ENCODE results near the gene STKLD1. TPM values are rescaled to one million over a fixed set of nuclear protein-coding genes. Genes with fewer than 3 reads are reported as not detected.
"Not testable (repeated sequence)": the region's sequence is repeated elsewhere in the genome, so short reads cannot be mapped to it uniquely, and the experiment has no call there.

The STKLD1 gene
- total and polyA plus RNA-seq, 4 donors, result 1.2 to 7.5 (median 3.0) TPM

DNA sequence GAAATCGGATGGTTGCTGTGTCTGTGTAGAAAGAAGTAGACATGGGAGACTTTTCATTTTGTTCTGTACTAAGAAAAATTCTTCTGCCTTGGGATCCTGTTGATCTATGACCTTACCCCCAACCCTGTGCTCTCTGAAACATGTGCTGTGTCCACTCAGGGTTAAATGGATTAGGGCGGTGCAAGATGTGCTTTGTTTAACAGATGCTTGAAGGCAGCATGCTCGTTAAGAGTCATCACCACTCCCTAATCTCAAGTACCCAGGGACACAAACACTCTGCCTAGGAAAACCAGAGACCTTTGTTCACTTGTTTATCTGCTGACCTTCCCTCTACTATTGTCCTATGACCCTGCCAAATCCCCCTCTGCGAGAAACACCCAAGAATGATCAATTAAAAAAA is 15.3 kb downstream of the STKLD1 start:
- not testable (repeated sequence) for H3K4me3 ChIP-seq (ENCODE audit: low read depth, low read length); H3K27me3 ChIP-seq (ENCODE audit: control insufficient read depth, insufficient read depth, low read length); H3K36me3 ChIP-seq (ENCODE audit: control insufficient read depth, insufficient read depth, low read length); H3K4me1 ChIP-seq (ENCODE audit: control insufficient read depth, insufficient read depth, low read length); DNase-seq (ENCODE audit: low read depth in 4 of 6, low spot score in 6 of 6); H3K27ac ChIP-seq (ENCODE audit: low read depth, low read length); H3K9me3 ChIP-seq (ENCODE audit: control insufficient read depth, insufficient read depth, low read length)
- WGBS (ENCODE audit: insufficient coverage), result no CpG with 5 or more reads among the region's 4 CpGs

- not testable (repeated sequence) for H3K27ac ChIP-seq (ENCODE audit: low read depth, low read length); H3K9me3 ChIP-seq (ENCODE audit: control insufficient read depth, insufficient read depth, low read length); H3K27me3 ChIP-seq (ENCODE audit: control insufficient read depth, insufficient read depth, low read length); H3K4me1 ChIP-seq (ENCODE audit: control insufficient read depth, insufficient read depth, low read length); H3K36me3 ChIP-seq (ENCODE audit: control insufficient read depth, insufficient read depth, low read length); H3K4me3 ChIP-seq (ENCODE audit: low read depth, low read length); DNase-seq (ENCODE audit: low read depth in 4 of 6, low spot score in 6 of 6)
- 92% methylated on average over 2 of the region's 3 CpGs for WGBS (ENCODE audit: insufficient coverage)
Measured at GRCh38 chr9:133392308-133392707, 16.1 kb downstream of the STKLD1 start.

DNA sequence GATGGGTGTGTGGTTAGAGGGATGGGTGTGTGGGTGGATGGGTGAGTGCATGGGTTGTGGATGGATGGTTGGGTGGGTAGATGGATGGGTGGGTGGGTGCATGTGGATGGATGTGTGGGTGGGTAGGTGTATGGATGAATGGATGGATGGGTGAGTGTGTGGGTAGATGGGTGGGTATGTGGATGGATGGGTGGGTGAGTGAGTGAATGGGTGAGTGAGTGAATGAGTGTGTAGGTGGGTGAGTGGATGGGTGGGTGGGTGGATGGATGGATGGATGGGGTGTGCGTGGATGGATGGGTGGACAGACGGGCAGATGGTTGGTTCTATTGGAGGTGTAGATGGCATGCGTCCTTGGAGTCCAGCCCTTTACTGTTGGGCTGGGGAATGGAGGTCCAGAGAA is 17.2 kb downstream of the STKLD1 start:
- Histone ChIP-seq H3K36me3 (ENCODE audit: control insufficient read depth, insufficient read depth, low read length) (no peaks in the 10 kb centered on the region), H3K27me3 (ENCODE audit: control insufficient read depth, insufficient read depth, low read length) (no peaks in the 10 kb centered on the region), H3K27ac (ENCODE audit: low read depth, low read length) (no peak overlapping the region), H3K9me3 (ENCODE audit: control insufficient read depth, insufficient read depth, low read length) (no peaks in the 10 kb centered on the region), H3K4me1 (ENCODE audit: control insufficient read depth, insufficient read depth, low read length) (no peaks in the 10 kb centered on the region), H3K4me3 (ENCODE audit: low read depth, low read length) (no peak overlapping the region)
- DNase-seq (ENCODE audit: low read depth in 4 of 6, low spot score in 6 of 6), result no peak
- WGBS (ENCODE audit: insufficient coverage), result 97% methylated on average over 3 of the region's 3 CpGs

DNA sequence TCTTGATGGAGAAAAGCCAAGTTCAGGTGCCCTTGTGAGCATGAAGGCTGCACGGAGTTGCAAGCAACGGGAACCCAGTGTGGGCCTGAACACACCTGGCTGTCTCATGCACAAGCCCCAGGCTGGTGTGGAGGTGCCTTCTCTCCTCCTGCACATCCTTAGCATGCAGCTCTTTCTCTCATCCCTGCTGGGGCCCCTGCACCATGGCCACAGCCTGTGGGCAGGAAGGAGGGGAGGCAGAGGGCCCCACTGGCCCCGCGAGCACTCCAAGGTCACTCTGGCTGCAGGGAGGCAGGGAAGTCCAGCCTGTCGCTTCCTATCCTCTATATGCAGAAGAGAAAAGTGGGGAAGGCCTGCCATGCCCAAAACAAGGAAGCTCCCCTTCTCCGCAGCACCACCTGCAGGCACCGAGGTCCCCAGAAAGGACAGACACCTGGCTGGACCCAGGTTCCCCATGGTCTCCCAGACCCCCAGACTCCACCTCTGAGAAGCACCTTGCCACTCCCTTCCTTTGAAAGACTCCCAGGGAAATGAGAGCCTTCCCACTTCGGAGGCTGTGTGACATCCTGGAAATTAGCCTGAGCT is 18.6 kb downstream of the STKLD1 start:
- no peak for DNase-seq (ENCODE audit: low read depth in 4 of 6, low spot score in 6 of 6)

DNA sequence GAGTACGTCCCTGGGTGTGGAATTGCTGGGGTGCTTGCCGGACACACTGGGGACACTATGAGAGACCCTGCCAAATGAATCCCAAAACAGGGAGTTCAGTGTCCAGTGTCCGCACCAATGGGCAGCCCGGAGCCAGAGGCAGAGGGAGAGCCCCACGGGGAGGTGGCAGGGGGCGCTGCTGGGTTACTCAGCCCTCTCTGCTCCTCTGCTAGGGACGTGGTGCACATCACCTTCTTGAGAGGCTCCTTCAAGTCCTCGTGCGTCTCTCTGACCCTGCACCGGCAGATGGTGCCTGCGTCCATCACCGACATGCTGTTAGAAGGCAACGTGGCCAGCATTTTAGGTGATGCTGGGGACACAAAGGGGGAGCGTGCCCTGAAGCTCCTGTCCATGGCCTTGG is 20.8 kb downstream of the STKLD1 start:
- peaks cover 18% of the 10 kb centered on the region for H3K36me3 ChIP-seq (ENCODE audit: control insufficient read depth, insufficient read depth, low read length)
- no peak for DNase-seq (ENCODE audit: low read depth in 4 of 6, low spot score in 6 of 6)
- H3K27me3 ChIP-seq (ENCODE audit: control insufficient read depth, insufficient read depth, low read length), result no peaks in the 10 kb centered on the region
- H3K9me3 ChIP-seq (ENCODE audit: control insufficient read depth, insufficient read depth, low read length), result no peaks in the 10 kb centered on the region
- WGBS (ENCODE audit: insufficient coverage), result 23% methylated on average over 14 of the region's 14 CpGs
- no peaks in the 10 kb centered on the region for H3K4me1 ChIP-seq (ENCODE audit: control insufficient read depth, insufficient read depth, low read length)
- no peak overlapping the region for H3K27ac ChIP-seq (ENCODE audit: low read depth, low read length)
- H3K4me3 ChIP-seq (ENCODE audit: low read depth, low read length), result no peak overlapping the region

More for the DNA sequence above, 18.6 kb downstream of the STKLD1 start:
- Histone ChIP-seq H3K4me3 (ENCODE audit: low read depth, low read length) (no peak overlapping the region), H3K4me1 (ENCODE audit: control insufficient read depth, insufficient read depth, low read length) (no peaks in the 10 kb centered on the region), H3K9me3 (ENCODE audit: control insufficient read depth, insufficient read depth, low read length) (no peaks in the 10 kb centered on the region), H3K27me3 (ENCODE audit: control insufficient read depth, insufficient read depth, low read length) (no peaks in the 10 kb centered on the region), H3K36me3 (ENCODE audit: control insufficient read depth, insufficient read depth, low read length) (peaks cover under 1% of the 10 kb centered on the region), H3K27ac (ENCODE audit: low read depth, low read length) (no peak overlapping the region)
- WGBS (ENCODE audit: insufficient coverage), result 52% methylated on average over 8 of the region's 8 CpGs

- 67% methylated on average over 4 of the region's 6 CpGs for WGBS (ENCODE audit: insufficient coverage)
- DNase-seq (ENCODE audit: low read depth in 4 of 6, low spot score in 6 of 6), result no peak
Measured at GRCh38 chr9:133397370-133397769, 21.2 kb downstream of the STKLD1 start.

GRCh38 chr9:133397895-133398294 is 21.7 kb downstream of the STKLD1 start:
- Histone ChIP-seq H3K36me3 (ENCODE audit: control insufficient read depth, insufficient read depth, low read length) (peaks cover 27% of the 10 kb centered on the region), H3K4me1 (ENCODE audit: control insufficient read depth, insufficient read depth, low read length) (no peaks in the 10 kb centered on the region), H3K9me3 (ENCODE audit: control insufficient read depth, insufficient read depth, low read length) (no peaks in the 10 kb centered on the region), H3K27ac (ENCODE audit: low read depth, low read length) (no peak overlapping the region), H3K27me3 (ENCODE audit: control insufficient read depth, insufficient read depth, low read length) (no peaks in the 10 kb centered on the region), H3K4me3 (ENCODE audit: low read depth, low read length) (no peak overlapping the region)
- 74% methylated on average over 4 of the region's 9 CpGs for WGBS (ENCODE audit: insufficient coverage)
- no peak for DNase-seq (ENCODE audit: low read depth in 4 of 6, low spot score in 6 of 6)

More at GRCh38 chr9:133397370-133397769, 21.2 kb downstream of the STKLD1 start:
- Histone ChIP-seq H3K27ac (ENCODE audit: low read depth, low read length) (no peak overlapping the region), H3K27me3 (ENCODE audit: control insufficient read depth, insufficient read depth, low read length) (no peaks in the 10 kb centered on the region), H3K36me3 (ENCODE audit: control insufficient read depth, insufficient read depth, low read length) (peaks cover 22% of the 10 kb centered on the region), H3K9me3 (ENCODE audit: control insufficient read depth, insufficient read depth, low read length) (no peaks in the 10 kb centered on the region), H3K4me3 (ENCODE audit: low read depth, low read length) (no peak overlapping the region), H3K4me1 (ENCODE audit: control insufficient read depth, insufficient read depth, low read length) (no peaks in the 10 kb centered on the region)

DNA sequence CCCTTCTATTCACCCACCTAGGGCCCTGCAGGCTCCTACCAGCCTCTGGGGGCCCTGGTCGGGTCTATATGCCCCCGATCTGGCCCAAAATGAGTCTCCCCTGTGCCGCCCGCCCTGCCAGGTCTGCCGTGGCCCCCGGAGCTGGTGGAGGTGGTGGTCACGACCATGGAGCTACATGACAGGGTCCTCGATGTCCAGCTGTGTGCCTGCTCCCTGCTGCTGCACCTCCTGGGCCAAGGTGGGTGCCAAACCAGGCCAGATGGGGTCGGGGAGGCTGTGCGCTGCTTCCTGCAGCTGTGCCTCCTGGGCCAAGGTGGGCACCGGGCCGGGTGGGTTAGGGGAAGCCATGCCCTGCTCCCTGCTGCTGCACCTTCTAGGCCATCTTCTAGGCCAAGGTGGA is 24.1 kb downstream of the STKLD1 start:
- DNase-seq (ENCODE audit: low read depth in 4 of 6, low spot score in 6 of 6), result no peak
- no peaks in the 10 kb centered on the region for H3K9me3 ChIP-seq (ENCODE audit: control insufficient read depth, insufficient read depth, low read length)

DNA sequence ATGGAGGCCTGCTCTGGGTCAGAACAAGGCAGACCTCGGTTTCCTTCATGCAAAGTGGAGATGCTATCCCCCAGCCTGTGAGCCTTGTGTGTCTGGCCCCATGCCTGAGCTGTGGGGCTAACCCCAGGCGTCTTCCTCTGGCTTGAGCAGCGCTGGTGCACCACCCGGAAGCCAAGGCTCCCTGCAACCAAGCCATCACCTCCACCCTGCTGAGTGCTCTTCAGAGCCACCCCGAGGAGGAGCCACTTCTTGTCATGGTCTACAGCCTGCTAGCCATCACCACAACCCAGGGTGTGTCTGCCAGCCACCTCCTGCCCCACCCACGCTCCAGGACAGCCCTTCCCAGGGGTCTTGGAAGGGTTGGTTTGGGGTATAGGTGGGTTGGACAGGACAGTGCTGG is 25.4 kb downstream of the STKLD1 start:
- no peak for DNase-seq (ENCODE audit: low read depth in 4 of 6, low spot score in 6 of 6)
- Histone ChIP-seq H3K36me3 (ENCODE audit: control insufficient read depth, insufficient read depth, low read length) (peaks cover 64% of the 10 kb centered on the region), H3K27me3 (ENCODE audit: control insufficient read depth, insufficient read depth, low read length) (no peaks in the 10 kb centered on the region), H3K4me1 (ENCODE audit: control insufficient read depth, insufficient read depth, low read length) (no peaks in the 10 kb centered on the region), H3K4me3 (ENCODE audit: low read depth, low read length) (no peak overlapping the region), H3K9me3 (ENCODE audit: control insufficient read depth, insufficient read depth, low read length) (no peaks in the 10 kb centered on the region), H3K27ac (ENCODE audit: low read depth, low read length) (no peak overlapping the region)
- WGBS (ENCODE audit: insufficient coverage), result 91% methylated on average over 4 of the region's 6 CpGs

More for the DNA sequence above, 24.1 kb downstream of the STKLD1 start:
- 89% methylated on average over 12 of the region's 12 CpGs for WGBS (ENCODE audit: insufficient coverage)
- Histone ChIP-seq H3K4me3 (ENCODE audit: low read depth, low read length) (no peak overlapping the region), H3K27me3 (ENCODE audit: control insufficient read depth, insufficient read depth, low read length) (no peaks in the 10 kb centered on the region), H3K27ac (ENCODE audit: low read depth, low read length) (no peak overlapping the region), H3K36me3 (ENCODE audit: control insufficient read depth, insufficient read depth, low read length) (peaks cover 51% of the 10 kb centered on the region), H3K4me1 (ENCODE audit: control insufficient read depth, insufficient read depth, low read length) (no peaks in the 10 kb centered on the region)

GRCh38 chr9:133402689-133403088 is 26.5 kb downstream of the STKLD1 start:
- Histone ChIP-seq H3K36me3 (ENCODE audit: control insufficient read depth, insufficient read depth, low read length) (peaks cover 75% of the 10 kb centered on the region), H3K27ac (ENCODE audit: low read depth, low read length) (no peak overlapping the region)
- WGBS (ENCODE audit: insufficient coverage), result 80% methylated on average over 7 of the region's 7 CpGs

More at GRCh38 chr9:133402689-133403088, 26.5 kb downstream of the STKLD1 start:
- Histone ChIP-seq H3K4me3 (ENCODE audit: low read depth, low read length) (no peak overlapping the region), H3K9me3 (ENCODE audit: control insufficient read depth, insufficient read depth, low read length) (no peaks in the 10 kb centered on the region), H3K4me1 (ENCODE audit: control insufficient read depth, insufficient read depth, low read length) (no peaks in the 10 kb centered on the region), H3K27me3 (ENCODE audit: control insufficient read depth, insufficient read depth, low read length) (no peaks in the 10 kb centered on the region)
- DNase-seq (ENCODE audit: low read depth in 4 of 6, low spot score in 6 of 6), result no peak

All from spinal cord (tissue), 10 donors.